ENCODE results near the gene SEMA6A. TPM values are rescaled to one million over a fixed set of nuclear protein-coding genes. Genes with fewer than 3 reads are reported as not detected.

Gene SEMA6A
- total and polyA plus RNA-seq, 2 of the 13 experiments (the other 11 are each of a cell fraction or from before 2014, with no cell fraction given) = 5.1 to 6.5 TPM

GRCh38 chr5:116497631-116498030, 77.0 kb downstream of the SEMA6A start (continued):
- TF ChIP-seq TAF1 (CRISPR knock-in tag; IDR thresholded peaks at IDR 0.05) = no peak

GRCh38 chr5:116495786-116496357, 78.8 kb downstream of the SEMA6A start:
- Histone ChIP-seq H3K4me2 (ENCODE audit: low read depth, low read length) (no peak overlapping the region), H3K79me2 (ENCODE audit: insufficient read depth, low read length) (no peaks in the 10 kb centered on the region), H3K27ac (ENCODE audit: extremely low read length, insufficient read depth, low read length) (no peak overlapping the region), H3K9me3 (ENCODE audit: low read length) (no peaks in the 10 kb centered on the region), H4K20me1 (ENCODE audit: insufficient read depth, low read length) (no peaks in the 10 kb centered on the region), H3K4me3 (replicated peaks in 1 of 3; ENCODE audit: insufficient read depth in 1 of 3, low read depth in 2 of 3, low read length in 3 of 3) (no peak overlapping the region), H3K27me3 (ENCODE audit: control insufficient read depth in 1 of 2, insufficient read depth in 2 of 2, low read length in 2 of 2) (peaks cover 0 to 1% of the 10 kb centered on the region in 2 experiments; a peak in 1 of 5 replicates), H3K4me1 (ENCODE audit: insufficient read depth, low read length) (no peaks in the 10 kb centered on the region; the same call in 1 of the 2 replicates), H2AFZ (ENCODE audit: low read length) (no peak overlapping the region), H3K36me3 (replicated peaks in 1 of 2; ENCODE audit: control insufficient read depth in 1 of 2, insufficient read depth in 2 of 2, low read length in 2 of 2) (peaks cover 1 to 5% of the 10 kb centered on the region in 2 experiments; a peak in 3 of 5 replicates), H3K9ac (ENCODE audit: insufficient read depth, low read depth, low read length) (no peak overlapping the region)
- DNase-seq (ENCODE audit: low spot score) (no peak), FAIRE-seq (no peak), ATAC-seq (no peak)
- ChIA-PET CTCF (ENCODE audit: low intra/inter-chr PET ratio, low total read pairs) (no interaction called here), POLR2A (no interaction called here)
- BruUV-seq (replicated peaks) = no TSS peak
- intact Hi-C loops (cut with micrococcal nuclease; ENCODE audit: unreplicated experiment) (no loop called here), in situ Hi-C loops (cut with HindIII; ENCODE audit: extremely low pct_ligation_motif_present, low pct_unique_long_range_greater_than_20kb) (no loop called here)
- WGBS (ENCODE audit: low lambda C conversion rate) = 97% methylated on average over 9 of the region's 9 CpGs
- no peak for TF ChIP-seq ETV6 (CRISPR knock-in tag; conservative IDR thresholded peaks at IDR 0.05)
- no peak for TF ChIP-seq HOXA7 (CRISPR knock-in tag; IDR thresholded peaks at IDR 0.05)
- TF ChIP-seq, protein P1, sequence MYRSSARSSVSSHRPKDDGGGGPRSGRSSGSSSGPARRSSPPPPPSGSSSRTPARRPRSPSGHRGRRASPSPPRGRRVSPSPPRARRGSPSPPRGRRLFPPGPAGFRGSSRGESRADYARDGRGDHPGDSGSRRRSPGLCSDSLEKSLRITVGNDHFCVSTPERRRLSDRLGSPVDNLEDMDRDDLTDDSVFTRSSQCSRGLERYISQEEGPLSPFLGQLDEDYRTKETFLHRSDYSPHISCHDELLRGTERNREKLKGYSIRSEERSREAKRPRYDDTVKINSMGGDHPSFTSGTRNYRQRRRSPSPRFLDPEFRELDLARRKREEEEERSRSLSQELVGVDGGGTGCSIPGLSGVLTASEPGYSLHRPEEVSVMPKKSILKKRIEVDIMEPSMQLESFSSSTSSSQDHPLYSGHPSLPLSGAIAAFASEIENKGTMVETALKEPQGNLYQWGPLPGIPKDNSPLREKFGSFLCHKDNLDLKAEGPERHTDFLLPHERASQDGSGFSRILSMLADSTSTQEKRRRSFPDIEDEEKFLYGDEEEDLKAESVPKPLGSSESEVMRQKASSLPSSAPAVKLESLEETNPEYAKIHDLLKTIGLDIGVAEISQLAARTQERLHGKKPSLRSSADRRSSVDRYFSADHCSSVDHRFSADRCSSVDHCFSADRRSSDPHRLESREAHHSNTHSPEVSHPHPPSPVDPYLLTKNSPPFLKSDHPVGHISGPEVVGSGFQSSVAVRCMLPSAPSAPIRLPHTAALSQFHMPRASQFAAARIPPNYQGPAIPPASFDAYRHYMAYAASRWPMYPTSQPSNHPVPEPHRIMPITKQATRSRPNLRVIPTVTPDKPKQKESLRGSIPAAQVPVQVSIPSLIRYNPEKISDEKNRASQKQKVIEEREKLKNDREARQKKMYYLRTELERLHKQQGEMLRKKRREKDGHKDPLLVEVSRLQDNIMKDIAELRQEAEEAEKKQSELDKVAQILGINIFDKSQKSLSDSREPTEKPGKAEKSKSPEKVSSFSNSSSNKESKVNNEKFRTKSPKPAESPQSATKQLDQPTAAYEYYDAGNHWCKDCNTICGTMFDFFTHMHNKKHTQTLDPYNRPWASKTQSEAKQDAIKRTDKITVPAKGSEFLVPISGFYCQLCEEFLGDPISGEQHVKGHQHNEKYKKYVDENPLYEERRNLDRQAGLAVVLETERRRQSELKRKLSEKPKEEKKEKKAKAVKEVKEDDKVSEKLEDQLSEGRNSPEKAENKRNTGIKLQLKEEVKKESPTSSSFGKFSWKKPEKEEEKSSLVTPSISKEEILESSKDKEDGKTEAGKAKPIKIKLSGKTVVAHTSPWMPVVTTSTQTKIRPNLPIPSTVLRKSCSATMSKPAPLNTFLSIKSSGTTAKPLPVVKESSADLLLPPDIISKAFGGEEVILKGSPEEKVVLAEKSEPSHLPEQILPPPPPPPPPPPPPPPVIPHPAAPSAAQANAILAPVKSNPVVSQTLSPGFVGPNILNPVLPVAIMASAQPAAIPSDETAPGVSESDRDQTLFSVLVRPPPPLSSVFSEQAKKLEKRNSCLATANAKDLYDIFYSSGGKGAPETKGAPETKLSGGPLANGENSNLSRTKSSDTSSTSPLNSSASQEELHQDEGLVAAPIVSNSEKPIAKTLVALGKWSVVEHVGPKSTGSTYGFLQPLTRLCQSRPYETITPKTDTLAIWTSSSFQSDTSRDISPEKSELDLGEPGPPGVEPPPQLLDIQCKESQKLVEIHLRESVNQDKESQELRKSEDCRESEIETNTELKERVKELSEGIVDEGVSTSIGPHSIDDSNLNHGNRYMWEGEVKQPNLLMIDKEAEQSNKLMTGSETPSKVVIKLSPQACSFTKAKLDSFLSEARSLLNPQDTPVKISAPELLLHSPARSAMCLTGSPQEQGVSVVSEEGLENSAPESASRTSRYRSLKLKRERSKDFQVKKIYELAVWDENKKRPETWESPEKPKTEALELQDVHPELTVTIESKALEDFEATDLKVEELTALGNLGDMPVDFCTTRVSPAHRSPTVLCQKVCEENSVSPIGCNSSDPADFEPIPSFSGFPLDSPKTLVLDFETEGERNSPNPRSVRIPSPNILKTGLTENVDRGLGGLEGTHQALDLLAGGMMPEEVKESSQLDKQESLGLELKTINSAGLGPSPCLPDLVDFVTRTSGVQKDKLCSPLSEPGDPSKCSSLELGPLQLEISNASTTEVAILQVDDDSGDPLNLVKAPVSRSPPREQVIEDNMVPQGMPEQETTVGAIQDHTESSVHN (CRISPR knock-in tag; IDR thresholded peaks at IDR 0.05) = no peak
- no peak for TF ChIP-seq ZBTB49 (CRISPR knock-in tag; IDR thresholded peaks at IDR 0.05; ENCODE audit: borderline replicate concordance)
- TF ChIP-seq SETDB1 (CRISPR knock-in tag; IDR thresholded peaks at IDR 0.05; ENCODE audit: borderline replicate concordance) = no peak
- no peak for TF ChIP-seq ZNF569 (CRISPR knock-in tag; IDR thresholded peaks at IDR 0.05; ENCODE audit: borderline replicate concordance)
- no peak for TF ChIP-seq ZFP82 (CRISPR knock-in tag; IDR thresholded peaks at IDR 0.05; ENCODE audit: borderline replicate concordance)
- TF ChIP-seq, protein P2, sequence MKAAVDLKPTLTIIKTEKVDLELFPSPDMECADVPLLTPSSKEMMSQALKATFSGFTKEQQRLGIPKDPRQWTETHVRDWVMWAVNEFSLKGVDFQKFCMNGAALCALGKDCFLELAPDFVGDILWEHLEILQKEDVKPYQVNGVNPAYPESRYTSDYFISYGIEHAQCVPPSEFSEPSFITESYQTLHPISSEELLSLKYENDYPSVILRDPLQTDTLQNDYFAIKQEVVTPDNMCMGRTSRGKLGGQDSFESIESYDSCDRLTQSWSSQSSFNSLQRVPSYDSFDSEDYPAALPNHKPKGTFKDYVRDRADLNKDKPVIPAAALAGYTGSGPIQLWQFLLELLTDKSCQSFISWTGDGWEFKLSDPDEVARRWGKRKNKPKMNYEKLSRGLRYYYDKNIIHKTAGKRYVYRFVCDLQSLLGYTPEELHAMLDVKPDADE (CRISPR knock-in tag; IDR thresholded peaks at IDR 0.05) = no peak

All from HepG2 (cell line).